Posterior vena cava (tissue), 2 donors: Measurements from ENCODE around the gene IPO9. TPM values are rescaled to one million over a fixed set of nuclear protein-coding genes. Genes with fewer than 3 reads are reported as not detected.

Source experiments
- DNase-seq: peaks from one replicate; pipeline ENCODE4 v3.0.0-alpha.2; 2020; ENCODE audit warnings: low spot score
- intact Hi-C, 2 donors: fragments of 100-400 bp; cut with DNase I; formaldehyde crosslinking; loops; one replicate each; pipeline versions ENCODE4 v1.14.1 to v1.14.2; 2022 to 2023
- total RNA-seq, 2 donors: library from RNA; stranded (reverse); fragmentation: NEBNext Ultra II Directional; extraction: Animal tissue kit (Norgen Biotek cat#: 25700); gene quantifications; one replicate each; pipeline ENCODE4 v1.2.1, GENCODE V29; 2021
- donor health status: DM: yes; HTN: yes; CAD: no.
- donor health status: DM: yes; HTN: yes; CAD: no.

IPO9 gene
- total RNA-seq, 2 donors from 2014 or later: 31.7 to 37.5 TPM

DNA sequence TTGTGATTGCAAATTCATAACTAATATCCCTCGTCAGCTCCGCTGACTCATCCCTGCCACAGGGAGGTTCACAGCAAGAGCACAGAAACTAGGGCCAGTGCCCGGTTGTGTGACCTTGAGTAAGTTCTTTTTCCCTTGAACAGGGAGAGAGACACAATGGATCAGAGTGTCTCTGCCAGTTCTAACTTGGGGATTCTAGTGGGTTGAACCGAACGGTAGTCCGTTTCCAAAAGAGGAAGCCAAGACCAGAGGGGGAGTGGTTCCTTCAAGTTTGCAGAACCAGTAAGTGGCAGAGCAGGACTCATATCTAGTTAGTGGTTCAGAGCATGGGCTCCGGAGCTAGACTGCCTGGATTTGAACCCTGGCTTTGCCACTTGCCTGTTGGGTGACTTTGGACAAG is 54.8 kb downstream of the IPO9 start:
- DNase-seq: no peak
- intact Hi-C loops: no loop called here

GRCh38 chr1:201884425-201884824 is 55.5 kb downstream of the IPO9 start:
- intact Hi-C loops: no loop called here
- no peak for DNase-seq

DNA sequence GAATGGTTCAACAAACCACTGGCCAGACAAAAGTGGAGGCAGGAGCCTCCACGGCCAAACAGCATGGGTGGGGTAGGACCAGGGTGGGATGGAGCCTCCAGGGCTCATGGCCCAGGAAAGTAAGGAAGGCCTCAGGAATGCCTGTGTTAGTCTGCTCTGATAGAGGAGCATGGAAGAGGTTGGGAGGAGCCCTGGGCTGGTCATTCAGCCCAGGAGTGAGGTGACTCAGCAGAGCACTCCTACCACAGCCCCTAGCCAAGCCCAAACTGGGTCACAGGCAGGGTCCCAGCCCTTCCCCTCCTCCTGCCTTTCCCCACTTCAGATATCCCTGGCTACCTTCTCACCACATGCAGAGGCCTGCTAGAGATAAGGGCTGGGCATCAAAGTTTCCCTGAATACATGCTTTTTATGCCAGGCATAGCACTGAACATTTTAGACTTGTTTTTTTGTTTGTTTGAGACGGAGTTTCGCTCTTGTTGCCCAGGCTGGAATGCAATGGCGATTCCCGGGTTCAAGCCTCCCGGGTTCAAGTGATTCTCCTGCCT is 56.6 kb downstream of the IPO9 start:
- intact Hi-C loops: loop anchor here in 1 of 2 donors (1.0 kb wide), 1 partner anchor 33 kb away; no protein-coding TSS in a partner anchor
- DNase-seq: no peak

DNA sequence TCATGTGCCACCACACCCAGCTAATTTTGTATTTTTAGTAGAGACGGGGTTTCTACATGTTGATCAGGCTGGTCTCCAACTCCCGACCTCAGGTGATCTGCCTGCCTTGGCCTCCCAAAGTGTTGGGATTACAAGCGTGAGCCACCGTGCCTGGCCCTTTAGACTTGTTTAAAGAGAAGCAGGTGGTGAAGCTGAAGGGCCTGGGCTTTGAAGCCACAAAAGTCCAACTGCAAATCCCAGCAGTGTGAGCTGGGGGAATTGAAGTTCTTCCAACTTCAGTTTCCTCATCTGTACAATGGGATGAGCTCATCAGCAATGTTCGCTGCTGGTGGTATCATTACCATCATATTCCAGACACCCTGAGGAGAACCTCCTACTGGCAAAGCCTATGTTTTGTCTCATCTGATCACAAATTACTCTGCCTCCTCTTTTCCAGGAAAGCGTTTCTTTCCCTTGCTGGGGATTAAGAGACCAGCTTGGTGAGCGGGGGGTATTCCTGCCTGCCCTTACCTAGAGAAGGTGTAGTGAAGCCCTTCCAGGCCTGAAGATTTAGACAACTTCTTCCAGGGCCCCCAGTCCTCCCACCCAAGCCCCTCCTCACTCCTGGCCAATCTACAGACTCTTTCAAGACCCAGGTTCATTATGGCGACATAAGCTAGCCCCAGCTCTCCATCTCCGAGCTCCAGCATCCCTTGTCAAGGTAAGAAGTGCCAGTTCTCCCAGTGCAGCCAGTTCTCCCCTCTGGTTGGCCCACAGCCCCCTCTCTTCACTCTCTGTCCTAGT is 57.3 kb downstream of the IPO9 start:
- DNase-seq: no peak
- intact Hi-C loops: no loop called here

DNA sequence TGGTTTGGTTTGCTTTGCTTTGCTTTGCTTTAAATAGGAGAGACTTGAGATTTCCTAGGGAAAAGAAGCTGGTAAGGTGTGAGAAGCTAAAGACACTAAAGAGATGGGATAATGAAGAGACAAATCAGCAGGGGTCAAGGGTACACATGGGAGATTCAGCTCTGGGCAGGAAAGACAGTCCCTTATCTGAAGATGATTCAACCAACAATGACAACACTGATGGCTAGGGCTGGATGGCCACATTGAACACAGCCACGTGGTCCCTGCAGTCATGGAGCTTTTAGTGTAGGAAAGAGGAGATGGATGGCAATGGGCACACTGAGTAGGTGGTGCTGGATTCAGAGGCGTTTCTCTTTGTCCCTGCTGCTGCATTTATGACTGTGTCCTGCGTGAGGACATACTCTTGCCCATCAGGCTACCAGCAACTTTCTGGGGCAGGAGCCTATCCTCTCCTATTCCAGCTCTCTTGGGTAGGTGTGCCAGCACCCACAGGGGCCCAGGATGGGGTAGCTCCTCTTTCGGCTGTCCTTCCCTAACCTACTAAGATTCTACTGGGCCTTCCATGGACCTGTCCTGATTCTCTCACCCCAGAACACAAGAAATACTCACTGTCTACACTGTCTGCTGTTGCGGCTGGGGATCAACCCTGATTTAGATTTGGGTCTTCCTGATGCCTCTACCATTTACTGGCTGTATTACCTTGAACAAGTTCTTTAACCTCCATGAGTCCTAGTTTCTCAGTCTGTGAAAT is 58.3 kb downstream of the IPO9 start:
- DNase-seq: no peak
- intact Hi-C loops: no loop called here

DNA sequence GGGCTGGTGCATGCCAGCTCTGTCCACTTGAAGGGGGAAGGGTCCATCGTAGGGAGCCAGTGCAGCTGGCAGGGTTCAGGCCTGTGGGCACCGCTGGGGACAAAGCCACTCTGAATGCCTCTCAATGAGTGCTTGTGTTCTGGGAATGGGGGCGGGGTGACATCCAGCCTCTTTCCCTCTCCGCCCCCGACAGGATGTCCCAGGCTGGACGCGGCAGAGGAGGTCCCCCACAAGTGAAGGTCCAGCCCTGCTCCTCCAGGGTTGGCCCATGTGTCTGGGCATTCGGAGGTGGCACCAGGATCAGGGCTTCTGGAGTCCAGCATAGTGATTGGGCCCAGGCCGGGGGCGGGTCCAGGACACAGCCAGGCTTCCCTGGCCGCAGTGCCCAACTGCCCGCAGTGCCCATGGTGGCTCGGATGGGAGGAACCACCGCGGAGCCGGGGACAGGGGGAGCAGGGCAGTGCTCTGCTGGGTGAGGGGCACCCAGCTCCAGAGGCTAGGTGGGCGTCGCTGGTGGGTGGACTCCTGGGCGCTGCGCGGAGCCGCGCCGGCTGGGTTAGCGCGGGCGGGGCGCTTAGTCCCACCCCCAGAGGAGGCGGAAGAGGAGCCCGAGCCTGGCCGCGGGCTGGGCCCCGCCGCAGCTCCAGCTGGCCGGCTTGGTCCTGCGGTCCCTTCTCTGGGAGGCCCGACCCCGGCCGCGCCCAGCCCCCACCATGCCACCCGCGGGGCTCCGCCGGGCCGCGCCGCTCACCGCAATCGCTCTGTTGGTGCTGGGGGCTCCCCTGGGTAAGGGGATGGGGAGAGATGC is 59.5 kb downstream of the IPO9 start, which contains the start of gene SHISA4:
Gene SHISA4 (plus strand): TSS at position 617 of the 808 bp plus-strand sequence. CDS start 97 bp downstream, at position 714.
- intact Hi-C loops: no loop called here
- DNase-seq: peak; percentile 90

- intact Hi-C loops: no loop called here
- DNase-seq: no peak
Observed at GRCh38 chr1:201889090-201889968, 60.4 kb downstream of the IPO9 start.

GRCh38 chr1:201890223-201890622 is 61.3 kb downstream of the IPO9 start:
- peak; percentile 45 for DNase-seq
- intact Hi-C loops: loop anchor here in 1 of 2 donors (5.0 kb wide), 1 partner anchor 82 kb away; no protein-coding TSS in a partner anchor

- intact Hi-C loops: loop anchor here in 1 of 2 donors (5.0 kb wide), 1 partner anchor 81 kb away; no protein-coding TSS in a partner anchor
- DNase-seq: peak; percentile 19
Observed at GRCh38 chr1:201890806-201891450, 62.0 kb downstream of the IPO9 start.

GRCh38 chr1:201891451-201892045 is 62.6 kb downstream of the IPO9 start:
- intact Hi-C loops: loop anchor here in 1 of 2 donors (5.0 kb wide), 1 partner anchor 81 kb away; no protein-coding TSS in a partner anchor
- peak; percentile 68 for DNase-seq

GRCh38 chr1:201892211-201892610 is 63.3 kb downstream of the IPO9 start:
- peak; percentile 54 for DNase-seq
- intact Hi-C loops: loop anchor here in 1 of 2 donors (5.0 kb wide), 1 partner anchor 80 kb away; no protein-coding TSS in a partner anchor

DNA sequence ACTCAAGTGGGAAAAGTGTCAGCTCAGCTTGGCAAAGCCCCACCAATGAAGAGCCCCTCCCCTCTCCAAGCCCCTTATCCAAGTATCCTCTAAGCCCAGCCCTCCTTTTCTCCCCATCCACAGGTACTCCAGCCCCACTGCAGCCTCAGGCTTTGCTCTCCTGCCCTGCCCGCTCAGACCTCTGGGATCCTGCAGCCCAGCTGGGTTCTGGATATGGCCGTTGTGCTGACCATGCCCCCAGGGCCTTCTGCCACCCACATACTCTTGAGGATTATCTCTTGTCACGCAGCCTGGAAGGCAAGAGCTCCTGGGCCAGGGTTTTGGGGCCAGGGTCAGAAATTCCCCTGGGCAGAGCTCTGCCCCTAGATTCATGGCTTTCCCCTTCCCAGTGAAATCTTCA is 64.5 kb downstream of the IPO9 start:
- intact Hi-C loops: loop anchor here in 1 of 2 donors (5.0 kb wide), 1 partner anchor 79 kb away; no protein-coding TSS in a partner anchor

GRCh38 chr1:201894343-201895119 is 65.6 kb downstream of the IPO9 start:
- no peak for DNase-seq
- intact Hi-C loops: loop anchor here (2.0 to 5.0 kb wide), 3 partner anchors 48 to 78 kb away; no protein-coding TSS in a partner anchor

More for the DNA sequence above, 64.5 kb downstream of the IPO9 start:
- DNase-seq: no peak

DNA sequence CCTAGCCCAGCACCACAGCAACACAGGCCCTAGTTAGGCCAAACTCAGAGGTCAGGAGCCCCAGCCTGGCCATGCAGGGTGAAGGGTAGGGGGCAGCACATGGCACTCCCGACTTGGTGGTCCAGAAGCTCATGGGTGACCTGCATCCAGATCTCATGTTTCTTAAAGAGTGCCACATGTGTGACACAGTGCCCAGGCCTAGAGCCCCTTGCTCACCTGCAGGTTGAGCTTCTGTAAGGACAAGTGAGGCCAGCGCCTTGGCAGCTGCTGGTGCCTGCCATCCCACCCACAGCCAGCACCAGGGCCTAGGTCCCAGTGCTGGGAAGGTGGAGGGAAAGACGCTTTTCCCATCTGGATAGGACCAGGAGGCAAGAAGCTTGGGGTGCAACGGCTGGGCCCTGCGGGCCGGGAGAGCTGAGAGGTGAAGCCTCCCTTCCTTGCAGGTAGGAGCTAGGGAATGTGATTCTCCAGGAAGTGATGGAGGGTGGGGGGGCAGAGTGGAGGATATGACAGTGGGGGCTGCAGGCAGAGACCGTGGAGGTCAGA is 66.2 kb downstream of the IPO9 start:
- intact Hi-C loops: loop anchor here (2.0 to 5.0 kb wide), 2 partner anchors 47 to 78 kb away; no protein-coding TSS in a partner anchor
- DNase-seq: no peak

- intact Hi-C loops: loop anchor here (2.0 to 5.0 kb wide), 2 partner anchors 46 to 77 kb away; no protein-coding TSS in a partner anchor
- DNase-seq: peak; percentile 97
Observed at GRCh38 chr1:201895913-201896807, 67.2 kb downstream of the IPO9 start.
